Activated T-helper 2 cell treated with anti-CD3 and anti-CD28 coated beads, Interferon-gamma antibody, Interleukin-2, Interleukin-4, amounts not matched to agents 10 μg/mL and 5 μg/mL and 100 μg/mL, durations not matched to agents 14 hours and 24 hours and 36 hours (primary cell): ENCODE measurements around the gene ALG14. TPM values are rescaled to one million over a fixed set of nuclear protein-coding genes. Genes with fewer than 3 reads are reported as not detected.
"Not testable (repeated sequence)": the region's sequence is repeated elsewhere in the genome, so short reads cannot be mapped to it uniquely, and the experiment has no call there.

Experiments used
- DNase-seq: peaks from one replicate; pipeline ENCODE4 v3.0.0; 2021; ENCODE audit warnings: low spot score
- H3K27ac Mint-ChIP-seq: one replicate; pipeline ENCODE4 v1.8.0; 2021; ENCODE audit warnings: mixed read lengths
- H3K27me3 Mint-ChIP-seq: one replicate; pipeline ENCODE4 v1.8.0; 2021; ENCODE audit warnings: low read depth, mixed read lengths
- H3K36me3 Mint-ChIP-seq: one replicate; pipeline ENCODE4 v1.8.0; 2021; ENCODE audit warnings: low read depth, mixed read lengths
- H3K4me1 Mint-ChIP-seq: one replicate; pipeline ENCODE4 v1.8.0; 2021; ENCODE audit warnings: low read depth, mixed read lengths
- H3K4me3 Mint-ChIP-seq: one replicate; pipeline ENCODE4 v1.8.0; 2021; ENCODE audit warnings: low read depth, mild to moderate bottlenecking, moderate library complexity, mixed read lengths
- H3K9me3 Mint-ChIP-seq: one replicate; pipeline ENCODE4 v1.8.0; 2021; ENCODE audit warnings: mixed read lengths
- intact Hi-C: fragments of 100-400 bp; cut with micrococcal nuclease; formaldehyde crosslinking; loops from one replicate; pipeline ENCODE4 v1.15.1; 2023
- total RNA-seq: library from RNA; stranded (reverse); gene quantifications from 2 replicates; pipeline ENCODE4 v1.2.3, GENCODE V29; 2022

ALG14 gene
- total RNA-seq, 1 donor from 2014 or later = 2.4 TPM

- H3K9me3 Mint-ChIP-seq = no peaks in the 10 kb centered on the region
- no peak for DNase-seq
- H3K27ac Mint-ChIP-seq = no peak overlapping the region
- no peaks in the 10 kb centered on the region for H3K4me1 Mint-ChIP-seq
- H3K27me3 Mint-ChIP-seq = no peaks in the 10 kb centered on the region
- no peaks in the 10 kb centered on the region for H3K36me3 Mint-ChIP-seq
- intact Hi-C loops = no loop called here
- H3K4me3 Mint-ChIP-seq = no peak overlapping the region
Measured at GRCh38 chr1:95048317-95048716, 24.4 kb downstream of the ALG14 start.

DNA sequence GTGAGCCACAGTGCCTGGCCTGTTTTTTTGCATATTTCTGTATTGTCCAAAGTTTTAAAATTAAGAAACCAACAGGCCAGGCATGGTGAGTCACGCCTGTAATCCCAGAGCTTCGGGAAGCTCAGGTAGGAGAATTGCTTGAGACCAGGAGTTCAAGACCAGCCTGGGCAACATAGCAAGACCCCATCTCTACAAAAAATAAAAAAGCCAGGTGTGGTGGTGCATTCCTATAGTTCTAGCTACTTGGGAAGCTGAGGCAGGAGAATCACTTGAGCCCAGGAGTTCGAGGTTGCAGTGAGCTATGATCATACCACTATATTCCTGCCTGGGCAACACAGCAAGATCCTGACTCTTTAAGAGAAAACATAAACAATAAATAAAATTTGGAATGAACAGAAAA, 25.1 kb downstream of the ALG14 start:
- intact Hi-C loops, H3K27ac Mint-ChIP-seq, DNase-seq, H3K4me1 Mint-ChIP-seq, H3K9me3 Mint-ChIP-seq, H3K36me3 Mint-ChIP-seq, H3K27me3 Mint-ChIP-seq, H3K4me3 Mint-ChIP-seq: not testable (repeated sequence)

- intact Hi-C loops = no loop called here
- H3K4me3 Mint-ChIP-seq = no peak overlapping the region
- H3K4me1 Mint-ChIP-seq = no peaks in the 10 kb centered on the region
- H3K9me3 Mint-ChIP-seq = no peaks in the 10 kb centered on the region
- H3K27ac Mint-ChIP-seq = no peak overlapping the region
- no peaks in the 10 kb centered on the region for H3K27me3 Mint-ChIP-seq
- H3K36me3 Mint-ChIP-seq = no peaks in the 10 kb centered on the region
- no peak for DNase-seq
Measured at GRCh38 chr1:95046359-95046758, 26.4 kb downstream of the ALG14 start.

DNA sequence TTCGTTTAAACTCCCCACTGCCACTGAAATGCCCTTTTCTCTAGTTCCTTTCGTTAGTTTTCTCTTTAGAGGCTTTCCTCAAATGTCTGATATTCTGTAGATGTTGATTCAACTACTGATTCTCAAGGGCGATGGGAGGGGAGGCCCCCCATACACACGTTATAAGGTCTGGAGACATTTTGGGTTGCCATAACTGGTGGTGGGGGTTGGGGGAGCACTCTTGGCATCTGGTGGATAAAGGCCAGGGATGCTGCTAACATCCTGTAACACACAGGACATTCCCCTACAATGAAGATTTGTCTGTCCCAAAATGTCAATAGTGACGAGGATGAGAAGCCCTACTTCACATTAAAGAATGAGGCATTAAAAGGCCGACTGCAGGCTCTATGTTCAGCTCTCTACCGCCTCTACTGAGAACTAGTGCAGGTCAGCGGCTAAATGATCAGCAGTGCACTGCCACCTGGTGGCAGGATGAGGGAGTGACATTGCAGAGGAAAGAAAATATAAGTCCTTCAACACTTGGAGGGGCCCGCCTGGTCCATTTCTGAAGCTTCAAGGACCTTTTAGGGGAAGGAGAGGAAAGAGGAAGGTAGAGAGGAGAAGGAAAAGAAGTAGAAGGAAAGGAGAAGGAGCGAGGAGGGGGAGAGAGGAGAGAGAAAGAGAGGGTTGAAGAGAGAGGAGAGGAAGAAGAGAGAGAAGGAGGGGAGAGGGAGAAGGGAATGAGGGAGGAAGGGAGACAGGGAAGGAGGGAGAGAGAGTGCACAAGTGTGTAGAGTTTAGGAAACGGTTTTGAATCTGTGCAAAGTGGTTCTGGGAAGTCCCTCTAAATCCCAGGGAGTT, 29.4 kb downstream of the ALG14 start:
- intact Hi-C loops = loop anchor here (1.0 to 5.0 kb wide), 3 partner anchors 29 to 189 kb away; partner anchors contain the start of genes ALG14 and CNN3
- peak; percentile 66 for DNase-seq
- H3K4me1 Mint-ChIP-seq = no peaks in the 10 kb centered on the region
- H3K27me3 Mint-ChIP-seq = no peaks in the 10 kb centered on the region
- no peaks in the 10 kb centered on the region for H3K9me3 Mint-ChIP-seq
- H3K36me3 Mint-ChIP-seq = no peaks in the 10 kb centered on the region
- no peak overlapping the region for H3K4me3 Mint-ChIP-seq
- no peak overlapping the region for H3K27ac Mint-ChIP-seq

GRCh38 chr1:95042286-95042685, 30.5 kb downstream of the ALG14 start:
- Mint-ChIP-seq H3K36me3 (no peaks in the 10 kb centered on the region), H3K27ac (no peak overlapping the region), H3K27me3 (no peaks in the 10 kb centered on the region), H3K4me3 (no peak overlapping the region), H3K4me1 (no peaks in the 10 kb centered on the region), H3K9me3 (no peaks in the 10 kb centered on the region)
- intact Hi-C loops = loop anchor here (2.0 to 5.0 kb wide), 2 partner anchors 31 to 115 kb away; partner anchors contain the start of genes ALG14 and CNN3
- DNase-seq = no peak

- DNase-seq = no peak
- H3K4me3 Mint-ChIP-seq = no peak overlapping the region
- intact Hi-C loops = loop anchor here (2.0 to 5.0 kb wide), 2 partner anchors 31 to 114 kb away; partner anchors contain the start of genes ALG14 and CNN3
- H3K4me1 Mint-ChIP-seq = no peaks in the 10 kb centered on the region
- H3K36me3 Mint-ChIP-seq = no peaks in the 10 kb centered on the region
- no peaks in the 10 kb centered on the region for H3K27me3 Mint-ChIP-seq
- no peaks in the 10 kb centered on the region for H3K9me3 Mint-ChIP-seq
- H3K27ac Mint-ChIP-seq = no peak overlapping the region
Measured at GRCh38 chr1:95041491-95042165, 31.1 kb downstream of the ALG14 start.

- no peak overlapping the region for H3K4me3 Mint-ChIP-seq
- intact Hi-C loops = loop anchor here (5.0 kb wide), 1 partner anchor 113 kb away; the partner anchor contains the start of gene CNN3
- no peaks in the 10 kb centered on the region for H3K27me3 Mint-ChIP-seq
- no peaks in the 10 kb centered on the region for H3K36me3 Mint-ChIP-seq
- no peak for DNase-seq
- H3K27ac Mint-ChIP-seq = no peak overlapping the region
- H3K4me1 Mint-ChIP-seq = no peaks in the 10 kb centered on the region
- no peaks in the 10 kb centered on the region for H3K9me3 Mint-ChIP-seq
Measured at GRCh38 chr1:95040032-95040525, 32.7 kb downstream of the ALG14 start.

DNA sequence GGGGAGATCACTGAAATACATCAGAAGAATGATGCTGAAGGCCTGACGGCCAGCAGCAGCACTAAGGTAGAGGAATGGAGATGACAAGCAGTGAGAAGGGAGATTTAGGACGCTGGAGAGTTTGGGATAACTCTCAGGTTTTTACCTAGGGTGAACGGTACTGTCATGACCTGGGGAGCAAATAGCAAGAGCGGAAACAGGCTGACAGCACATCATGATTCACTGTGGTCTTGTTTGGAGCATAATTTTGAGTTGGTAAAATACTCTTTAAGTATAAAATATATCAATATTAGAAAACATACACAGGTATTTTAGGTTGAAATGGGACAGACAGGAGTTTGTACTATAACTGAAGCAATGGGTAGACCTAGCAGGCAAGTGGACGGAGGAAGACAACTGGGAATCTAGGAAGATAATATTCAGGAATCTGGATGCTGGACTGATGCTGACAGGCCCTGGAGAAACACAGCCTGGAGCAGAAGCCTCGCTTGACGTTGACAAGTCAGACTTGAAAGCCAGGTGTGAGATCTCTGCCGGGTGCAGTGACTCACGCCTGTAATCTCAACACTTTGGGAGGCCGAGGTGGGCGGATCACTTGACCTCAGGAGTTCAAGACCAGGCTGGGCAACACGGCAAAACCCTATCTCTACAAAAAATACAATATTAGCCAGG, 33.3 kb downstream of the ALG14 start:
- Mint-ChIP-seq H3K4me3 (no peak overlapping the region), H3K4me1 (no peaks in the 10 kb centered on the region), H3K36me3 (no peaks in the 10 kb centered on the region), H3K27ac (no peak overlapping the region), H3K9me3 (no peaks in the 10 kb centered on the region), H3K27me3 (no peaks in the 10 kb centered on the region)
- intact Hi-C loops = loop anchor here (5.0 kb wide), 1 partner anchor 112 kb away; the partner anchor contains the start of gene CNN3
- no peak for DNase-seq

DNA sequence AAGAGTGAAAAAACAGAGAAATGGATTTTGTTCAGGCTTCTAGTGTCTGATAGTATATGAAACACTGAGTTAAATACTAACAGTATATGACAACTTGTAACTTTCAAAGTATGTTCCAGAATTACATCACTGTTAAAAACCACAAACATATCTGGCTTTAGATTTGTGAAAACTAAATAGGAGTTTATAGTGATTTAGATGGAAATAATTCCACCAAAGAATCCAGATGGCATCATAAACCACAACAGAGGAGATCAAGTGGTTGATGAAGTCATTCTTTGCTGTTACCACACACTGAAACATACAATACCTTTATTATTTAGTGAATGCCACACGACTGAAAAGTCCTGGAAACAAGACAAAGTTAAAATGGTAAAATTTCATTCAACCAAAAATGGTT, 37.2 kb downstream of the ALG14 start:
- Mint-ChIP-seq H3K4me3 (no peak overlapping the region), H3K9me3 (no peaks in the 10 kb centered on the region), H3K36me3 (no peaks in the 10 kb centered on the region), H3K4me1 (no peaks in the 10 kb centered on the region), H3K27ac (no peak overlapping the region), H3K27me3 (no peaks in the 10 kb centered on the region)
- intact Hi-C loops = no loop called here
- DNase-seq = no peak

GRCh38 chr1:95034506-95034905, 38.2 kb downstream of the ALG14 start:
- intact Hi-C loops = no loop called here
- DNase-seq = no peak
- no peak overlapping the region for H3K4me3 Mint-ChIP-seq
- H3K27me3 Mint-ChIP-seq = no peaks in the 10 kb centered on the region
- no peaks in the 10 kb centered on the region for H3K36me3 Mint-ChIP-seq
- H3K9me3 Mint-ChIP-seq = no peaks in the 10 kb centered on the region
- H3K4me1 Mint-ChIP-seq = no peaks in the 10 kb centered on the region
- no peak overlapping the region for H3K27ac Mint-ChIP-seq

- H3K4me3 Mint-ChIP-seq = no peak overlapping the region
- DNase-seq = no peak
- no peaks in the 10 kb centered on the region for H3K36me3 Mint-ChIP-seq
- intact Hi-C loops = no loop called here
- H3K27ac Mint-ChIP-seq = no peak overlapping the region
- H3K4me1 Mint-ChIP-seq = no peaks in the 10 kb centered on the region
- H3K9me3 Mint-ChIP-seq = no peaks in the 10 kb centered on the region
- H3K27me3 Mint-ChIP-seq = no peaks in the 10 kb centered on the region
Measured at GRCh38 chr1:95033843-95034242, 38.9 kb downstream of the ALG14 start.

DNA sequence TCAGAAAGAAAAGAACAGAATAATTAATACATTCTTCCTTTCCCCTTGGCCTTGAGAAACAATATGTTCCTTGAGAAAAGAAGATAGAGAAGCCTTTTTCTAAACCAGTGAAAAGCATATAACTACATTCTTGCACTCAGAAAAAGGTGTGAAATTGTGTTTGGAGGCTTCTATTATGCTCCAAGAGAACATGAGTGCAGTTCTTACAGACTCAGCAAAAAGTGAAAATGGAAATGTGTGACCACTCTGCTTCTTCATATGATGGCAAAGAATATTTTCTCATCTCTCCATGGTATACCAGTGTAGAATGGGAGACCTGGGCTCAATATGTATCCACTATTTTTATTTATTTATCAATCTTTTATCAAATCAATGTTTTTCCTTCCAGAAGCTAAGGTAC, 43.2 kb downstream of the ALG14 start:
- no peaks in the 10 kb centered on the region for H3K4me1 Mint-ChIP-seq

More for the DNA sequence above, 43.2 kb downstream of the ALG14 start:
- H3K9me3 Mint-ChIP-seq = no peaks in the 10 kb centered on the region
- H3K4me3 Mint-ChIP-seq = no peak overlapping the region
- intact Hi-C loops = no loop called here
- no peak for DNase-seq
- H3K27ac Mint-ChIP-seq = no peak overlapping the region
- H3K36me3 Mint-ChIP-seq = no peaks in the 10 kb centered on the region
- no peaks in the 10 kb centered on the region for H3K27me3 Mint-ChIP-seq
